Smooth muscle cell (in vitro differentiated cells): ENCODE results near the gene SHPK. TPM values are rescaled to one million over a fixed set of nuclear protein-coding genes. Genes with fewer than 3 reads are reported as not detected.

ENCODE experiments used
- DNase-seq: peaks from one replicate; lab custom pipeline; 2025; ENCODE audit not compliant: unreplicated experiment; lab: John Stamatoyannopoulos, UW
- H2AFZ ChIP-seq: fragments of 200-600 bp; sonication (generic); 2 replicates; pipeline ENCODE4 v1.6.0; 2016; ENCODE audit warnings: antibody characterized with exemption, low read depth, mild to moderate bottlenecking
- H3F3A ChIP-seq: fragments of 200-600 bp; sonication (generic); 2 replicates; pipeline ENCODE4 v1.6.0; 2017; ENCODE audit warnings: antibody characterized with exemption, low read depth
- H3K27ac ChIP-seq: fragments of 200-600 bp; sonication (generic); 2 replicates; pipeline ENCODE4 v1.5.1; 2016; ENCODE audit warnings: low read depth, mild to moderate bottlenecking
- H3K27me3 ChIP-seq: fragments of 200-600 bp; sonication (generic); 2 replicates; pipeline ENCODE4 v1.6.1; 2016; ENCODE audit warnings: low read depth, mild to moderate bottlenecking
- H3K36me3 ChIP-seq: fragments of 200-600 bp; sonication (generic); 2 replicates; pipeline ENCODE4 v1.5.1; 2016; ENCODE audit warnings: low read depth
- H3K4me1 ChIP-seq: fragments of 200-600 bp; sonication (generic); 2 replicates; pipeline ENCODE4 v1.5.1; 2016; ENCODE audit warnings: low read depth
- H3K4me2 ChIP-seq: fragments of 200-600 bp; sonication (generic); 2 replicates; pipeline ENCODE4 v1.6.0; 2016; ENCODE audit warnings: mild to moderate bottlenecking
- H3K4me3 ChIP-seq: fragments of 200-600 bp; sonication (generic); 2 replicates; pipeline ENCODE4 v1.5.1; 2016; ENCODE audit warnings: mild to moderate bottlenecking
- H3K79me2 ChIP-seq: fragments of 200-600 bp; sonication (generic); 2 replicates; pipeline ENCODE4 v1.6.0; 2016; ENCODE audit warnings: low read depth, mild to moderate bottlenecking
- H3K9ac ChIP-seq: fragments of 200-600 bp; sonication (generic); 2 replicates; pipeline ENCODE4 v1.6.0; 2016; ENCODE audit warnings: low read depth
- H3K9me3 ChIP-seq: fragments of 200-600 bp; sonication (generic); replicated peaks from 2 replicates; pipeline ENCODE4 v1.5.1; 2016; ENCODE audit warnings: low read depth
- H4K20me1 ChIP-seq: fragments of 200-600 bp; sonication (generic); 2 replicates; pipeline ENCODE4 v1.6.0; 2016; ENCODE audit warnings: low read depth
- CTCF ChIP-seq: fragments of 200-600 bp; sonication (generic); IDR thresholded peaks from 2 replicates; pipeline ENCODE4 v1.5.1; 2017; ENCODE audit warnings: borderline replicate concordance, mild to moderate bottlenecking, antibody characterized with exemption; ENCODE audit not compliant: insufficient read depth, poor library complexity, severe bottlenecking
- WGBS: methylation state at CpG from one replicate; pipeline ENCODE4 v1.1.7; 2016; ENCODE audit warnings: low lambda C conversion rate; 5-methylcytosine and 5-hydroxymethylcytosine counted together
- polyA plus RNA-seq: library from polyadenylated mRNA; unstranded; fragments of >200 nt; fragmentation: Nextera tagmentation; extraction: Ambion mirVana; gene quantifications from 2 replicates; pipeline ENCODE4 v1.2.1, GENCODE V29; 2016
- total RNA-seq: library from RNA; depleted of rRNA; stranded (reverse); fragments of >200 nt; gene quantifications from 2 replicates; pipeline ENCODE4 v1.2.3, GENCODE V29; 2014

The SHPK gene
- total and polyA plus RNA-seq, 2 experiments from 2014 or later = 5.3 to 9.5 TPM

DNA sequence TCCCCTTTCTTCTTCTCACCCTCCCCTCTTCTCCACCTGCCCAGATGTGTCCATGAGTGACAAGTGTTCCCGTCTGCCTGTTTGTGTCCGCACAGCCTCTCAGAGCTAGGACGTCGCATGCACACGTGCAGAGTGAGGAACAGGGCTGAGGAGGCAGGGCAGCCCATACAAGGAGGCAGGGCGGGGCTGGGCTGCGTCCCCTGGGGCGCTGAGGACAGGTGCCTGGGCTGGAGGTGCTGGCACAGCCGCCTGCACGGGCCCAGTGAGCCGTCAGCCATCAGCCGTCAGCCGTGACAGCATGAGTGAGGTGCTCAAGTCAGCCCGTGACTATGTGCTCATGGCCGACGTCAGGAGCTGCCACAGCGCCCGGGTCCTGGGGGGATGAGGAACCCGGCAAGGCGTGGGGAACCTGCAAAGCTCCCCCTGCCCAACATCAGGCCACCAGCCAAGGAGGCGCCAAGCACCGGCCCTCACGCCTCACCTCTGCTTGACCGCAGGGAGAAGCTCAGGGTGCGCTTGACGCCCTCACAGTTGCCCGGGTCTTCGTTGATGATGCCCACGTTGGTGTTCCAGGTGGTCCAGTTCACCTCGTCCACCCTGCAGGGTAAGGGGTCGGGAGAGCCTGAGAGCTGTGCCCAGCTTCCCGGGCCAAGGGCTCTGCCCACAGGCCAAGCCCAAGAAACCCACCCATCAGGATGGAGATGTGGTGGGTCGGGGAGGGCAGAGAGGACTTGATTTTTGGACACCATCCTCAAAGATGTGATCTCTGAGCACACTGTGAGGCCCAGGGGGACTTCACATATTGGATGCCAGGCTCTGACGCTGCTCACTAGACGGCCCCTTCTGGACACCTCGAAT is 64.8 kb downstream of the SHPK start:
- Histone ChIP-seq H3K9me3 (no peaks in the 10 kb centered on the region), H3K4me2 (no peak overlapping the region), H3K27ac (no peak overlapping the region), H4K20me1 (no peaks in the 10 kb centered on the region), H3K36me3 (no peaks in the 10 kb centered on the region), H3K79me2 (no peaks in the 10 kb centered on the region), H3K4me3 (no peak overlapping the region), H3K27me3 (no peaks in the 10 kb centered on the region), H2AFZ (no peak overlapping the region), H3K9ac (no peak overlapping the region), H3F3A (no peaks in the 10 kb centered on the region), H3K4me1 (no peaks in the 10 kb centered on the region)
- TF ChIP-seq CTCF = no peak
- no peak for DNase-seq
- 97% methylated on average over 36 of the region's 36 CpGs for WGBS

DNA sequence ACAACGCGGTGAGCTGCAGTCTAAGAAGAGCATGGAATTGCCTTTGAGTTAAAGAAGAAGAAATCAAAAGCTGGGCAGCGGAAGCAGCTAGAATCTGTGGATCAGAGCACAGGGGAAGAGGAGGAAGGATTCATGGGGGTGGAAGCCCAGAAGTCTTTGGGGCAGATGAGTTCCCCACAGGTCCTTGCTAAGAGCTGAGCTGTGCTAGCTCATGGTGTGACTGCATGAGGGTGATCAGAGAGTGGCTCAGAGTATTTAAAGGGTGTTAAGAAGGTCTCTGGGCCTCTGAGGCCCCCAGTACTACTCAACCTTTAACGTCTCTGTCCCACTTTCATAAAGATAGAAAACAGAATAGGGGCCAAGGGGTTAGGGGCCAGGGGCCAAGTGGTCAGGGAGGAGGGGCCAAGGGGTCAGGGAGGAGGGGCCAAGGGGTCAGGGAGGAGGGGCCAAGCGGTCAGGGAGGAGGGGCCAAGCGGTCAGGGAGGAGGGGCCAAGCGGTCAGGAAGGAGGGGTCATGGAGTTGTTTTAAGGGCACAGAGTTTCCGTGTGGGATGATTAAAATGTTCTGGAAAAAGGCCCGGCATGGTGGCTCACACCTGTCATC is 66.4 kb downstream of the SHPK start:
- 91% methylated on average over 8 of the region's 9 CpGs for WGBS
- TF ChIP-seq CTCF = no peak

DNA sequence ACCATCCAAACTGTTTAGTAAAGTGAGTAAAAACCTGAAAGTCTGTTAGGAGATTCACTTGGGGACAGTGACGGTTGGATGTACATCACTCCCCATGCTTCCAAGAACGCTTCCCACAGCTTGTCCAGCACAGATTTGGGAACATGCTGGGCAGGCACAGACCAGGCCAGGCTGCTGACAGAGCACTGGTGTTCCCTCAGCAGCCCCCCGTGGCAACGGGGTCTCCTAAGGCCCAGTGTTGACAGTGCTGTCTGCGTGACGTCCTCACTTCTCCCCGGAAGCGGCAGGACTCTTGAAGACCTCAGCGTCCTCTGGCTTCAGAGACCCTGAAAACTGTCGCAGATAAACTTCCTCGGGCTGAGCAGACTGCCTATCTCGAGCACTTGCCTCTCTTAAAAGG is 69.5 kb downstream of the SHPK start:
- no peaks in the 10 kb centered on the region for H4K20me1 ChIP-seq
- no peak overlapping the region for H3K4me2 ChIP-seq
- H3K27ac ChIP-seq = no peak overlapping the region
- no peaks in the 10 kb centered on the region for H3K27me3 ChIP-seq
- H3K9me3 ChIP-seq = no peaks in the 10 kb centered on the region
- DNase-seq = no peak
- no peak for TF ChIP-seq CTCF
- no peaks in the 10 kb centered on the region for H3K79me2 ChIP-seq
- 99% methylated on average over 12 of the region's 12 CpGs for WGBS
- H3K36me3 ChIP-seq = no peaks in the 10 kb centered on the region
- no peak overlapping the region for H3K4me3 ChIP-seq
- H3K4me1 ChIP-seq = no peaks in the 10 kb centered on the region
- H3F3A ChIP-seq = no peaks in the 10 kb centered on the region
- H3K9ac ChIP-seq = no peak overlapping the region
- no peak overlapping the region for H2AFZ ChIP-seq

More for the DNA sequence above, 66.4 kb downstream of the SHPK start:
- Histone ChIP-seq H3K4me3 (no peak overlapping the region), H4K20me1 (no peaks in the 10 kb centered on the region), H3K27me3 (no peaks in the 10 kb centered on the region), H3K9ac (no peak overlapping the region), H2AFZ (no peak overlapping the region), H3K4me1 (no peaks in the 10 kb centered on the region), H3K4me2 (no peak overlapping the region), H3K79me2 (no peaks in the 10 kb centered on the region), H3K27ac (no peak overlapping the region), H3K9me3 (no peaks in the 10 kb centered on the region), H3K36me3 (no peaks in the 10 kb centered on the region), H3F3A (no peaks in the 10 kb centered on the region)
- DNase-seq = no peak
